ENCODE results near the gene SYT3. TPM values are rescaled to one million over a fixed set of nuclear protein-coding genes. Genes with fewer than 3 reads are reported as not detected.
"Not testable (repeated sequence)": the region's sequence is repeated elsewhere in the genome, so short reads cannot be mapped to it uniquely, and the experiment has no call there.

The SYT3 gene
- total and polyA plus RNA-seq, 2 of the 13 experiments (the other 11 are each of a cell fraction or from before 2014, with no cell fraction given) = not detected

DNA sequence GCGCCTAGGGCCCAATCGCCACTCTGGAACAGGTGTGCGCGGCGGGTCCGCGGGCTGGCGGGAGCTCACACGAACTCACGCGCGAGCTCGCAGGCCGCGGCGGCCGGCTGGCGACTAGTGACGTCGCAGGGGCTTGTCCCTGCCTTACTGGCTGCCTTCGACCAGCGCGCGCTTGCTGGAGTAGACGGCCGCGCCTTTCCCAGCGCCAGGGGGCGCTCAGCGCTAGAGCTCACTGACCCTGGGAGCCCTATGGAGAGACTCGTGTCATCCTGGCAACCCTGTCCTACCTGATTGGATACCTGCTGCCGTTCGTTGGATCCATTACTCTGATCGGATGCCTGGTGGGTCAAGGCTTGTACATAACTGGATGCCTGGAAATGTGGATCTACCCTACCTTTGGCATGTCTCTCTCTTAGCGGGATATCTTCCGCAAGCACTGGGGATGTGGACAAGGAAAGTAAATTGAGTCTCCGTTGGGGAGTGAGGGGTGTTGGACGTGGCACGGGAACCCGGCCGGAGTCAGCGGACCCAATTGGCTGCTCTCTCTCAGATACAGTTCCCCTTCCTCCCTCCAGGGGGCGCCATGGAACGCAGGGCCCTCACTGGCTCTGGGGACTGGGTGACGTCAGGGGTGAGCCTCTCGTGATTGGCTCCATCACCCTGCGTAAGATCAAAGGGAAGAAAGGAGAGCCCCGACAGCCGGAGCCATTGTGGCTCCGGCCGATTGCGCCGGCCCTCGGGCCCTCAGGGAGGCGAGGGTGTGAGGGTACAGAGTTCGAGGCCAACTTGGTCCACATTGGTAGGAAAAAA lies 35.2 kb downstream of the SYT3 start:
- H2AFZ ChIP-seq (ENCODE audit: low read length); H3K27ac ChIP-seq (ENCODE audit: extremely low read length, insufficient read depth, low read length); H3K79me2 ChIP-seq (ENCODE audit: insufficient read depth, low read length); H4K20me1 ChIP-seq (ENCODE audit: insufficient read depth, low read length); FAIRE-seq; H3K9me3 ChIP-seq (ENCODE audit: low read length); BruUV-seq (replicated peaks); H3K4me3 ChIP-seq (replicated peaks in 1 of 3; ENCODE audit: insufficient read depth in 1 of 3, low read depth in 2 of 3, low read length in 3 of 3); H3K9ac ChIP-seq (ENCODE audit: insufficient read depth, low read depth, low read length); intact Hi-C loops (cut with micrococcal nuclease; ENCODE audit: unreplicated experiment); DNase-seq (ENCODE audit: low spot score); H3K4me1 ChIP-seq (ENCODE audit: insufficient read depth, low read length); H3K4me2 ChIP-seq (ENCODE audit: low read depth, low read length); POLR2A ChIA-PET; CTCF ChIA-PET (ENCODE audit: low intra/inter-chr PET ratio, low total read pairs); H3K36me3 ChIP-seq (replicated peaks in 1 of 2; ENCODE audit: control insufficient read depth in 1 of 2, insufficient read depth in 2 of 2, low read length in 2 of 2): not testable (repeated sequence)
- H3K27me3 ChIP-seq (ENCODE audit: control insufficient read depth in 1 of 2, insufficient read depth in 2 of 2, low read length in 2 of 2) = peaks cover 1 to 17% of the 10 kb centered on the region in 2 experiments; a peak in 2 of 5 replicates
- 85% methylated on average over 34 of the region's 56 CpGs for WGBS (ENCODE audit: low lambda C conversion rate)
- in situ Hi-C loops (cut with HindIII; ENCODE audit: extremely low pct_ligation_motif_present, low pct_unique_long_range_greater_than_20kb) = loop anchor here (10.0 kb wide), 1 partner anchor 180 kb away; no protein-coding TSS in a partner anchor
- ATAC-seq = peak; percentile 50; the same call in 2 of the 3 replicates
- TF ChIP-seq, protein P1, sequence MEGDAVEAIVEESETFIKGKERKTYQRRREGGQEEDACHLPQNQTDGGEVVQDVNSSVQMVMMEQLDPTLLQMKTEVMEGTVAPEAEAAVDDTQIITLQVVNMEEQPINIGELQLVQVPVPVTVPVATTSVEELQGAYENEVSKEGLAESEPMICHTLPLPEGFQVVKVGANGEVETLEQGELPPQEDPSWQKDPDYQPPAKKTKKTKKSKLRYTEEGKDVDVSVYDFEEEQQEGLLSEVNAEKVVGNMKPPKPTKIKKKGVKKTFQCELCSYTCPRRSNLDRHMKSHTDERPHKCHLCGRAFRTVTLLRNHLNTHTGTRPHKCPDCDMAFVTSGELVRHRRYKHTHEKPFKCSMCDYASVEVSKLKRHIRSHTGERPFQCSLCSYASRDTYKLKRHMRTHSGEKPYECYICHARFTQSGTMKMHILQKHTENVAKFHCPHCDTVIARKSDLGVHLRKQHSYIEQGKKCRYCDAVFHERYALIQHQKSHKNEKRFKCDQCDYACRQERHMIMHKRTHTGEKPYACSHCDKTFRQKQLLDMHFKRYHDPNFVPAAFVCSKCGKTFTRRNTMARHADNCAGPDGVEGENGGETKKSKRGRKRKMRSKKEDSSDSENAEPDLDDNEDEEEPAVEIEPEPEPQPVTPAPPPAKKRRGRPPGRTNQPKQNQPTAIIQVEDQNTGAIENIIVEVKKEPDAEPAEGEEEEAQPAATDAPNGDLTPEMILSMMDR (CRISPR knock-in tag; IDR thresholded peaks at IDR 0.05) = 0 out of 2 replicates have a peak, but pooled peaks have one; percentile 22
- TF ChIP-seq NFYC (CRISPR knock-in tag; IDR thresholded peaks at IDR 0.05) (peak; percentile 27; the same call in 1 of the 2 replicates), NFYB (CRISPR knock-in tag; IDR thresholded peaks at IDR 0.05) (0 out of 2 replicates have a peak, but pooled peaks have one; percentile 15)

DNA sequence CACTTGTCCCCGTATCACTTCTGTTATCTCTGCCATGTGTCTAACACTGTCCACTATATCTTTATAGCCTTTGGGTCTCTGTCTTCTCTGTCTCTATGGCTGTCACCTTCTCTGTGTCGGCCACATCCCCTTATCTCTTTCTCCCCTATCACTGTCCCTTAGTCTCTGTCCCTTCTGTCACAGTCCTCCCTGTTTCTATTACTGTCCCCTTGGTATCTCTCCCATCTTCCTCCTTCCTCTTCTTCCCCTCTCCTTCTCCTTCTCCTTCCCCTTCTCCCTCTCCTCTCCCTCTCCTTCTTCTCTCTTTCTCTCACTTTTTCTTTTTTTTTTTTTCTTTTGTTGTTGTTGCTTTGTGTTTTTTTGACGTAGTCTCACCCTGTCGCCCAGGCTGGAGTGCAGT lies 36.7 kb downstream of the SYT3 start:
- ChIA-PET CTCF (ENCODE audit: low intra/inter-chr PET ratio, low total read pairs) (no interaction called here), POLR2A (no interaction called here)
- no peaks in the 10 kb centered on the region for H3K4me1 ChIP-seq (ENCODE audit: insufficient read depth, low read length)
- H3K9ac ChIP-seq (ENCODE audit: insufficient read depth, low read depth, low read length) = no peak overlapping the region
- TF ChIP-seq ZNF24 (IDR thresholded peaks at IDR 0.05) = no peak
- TF ChIP-seq, protein P2, sequence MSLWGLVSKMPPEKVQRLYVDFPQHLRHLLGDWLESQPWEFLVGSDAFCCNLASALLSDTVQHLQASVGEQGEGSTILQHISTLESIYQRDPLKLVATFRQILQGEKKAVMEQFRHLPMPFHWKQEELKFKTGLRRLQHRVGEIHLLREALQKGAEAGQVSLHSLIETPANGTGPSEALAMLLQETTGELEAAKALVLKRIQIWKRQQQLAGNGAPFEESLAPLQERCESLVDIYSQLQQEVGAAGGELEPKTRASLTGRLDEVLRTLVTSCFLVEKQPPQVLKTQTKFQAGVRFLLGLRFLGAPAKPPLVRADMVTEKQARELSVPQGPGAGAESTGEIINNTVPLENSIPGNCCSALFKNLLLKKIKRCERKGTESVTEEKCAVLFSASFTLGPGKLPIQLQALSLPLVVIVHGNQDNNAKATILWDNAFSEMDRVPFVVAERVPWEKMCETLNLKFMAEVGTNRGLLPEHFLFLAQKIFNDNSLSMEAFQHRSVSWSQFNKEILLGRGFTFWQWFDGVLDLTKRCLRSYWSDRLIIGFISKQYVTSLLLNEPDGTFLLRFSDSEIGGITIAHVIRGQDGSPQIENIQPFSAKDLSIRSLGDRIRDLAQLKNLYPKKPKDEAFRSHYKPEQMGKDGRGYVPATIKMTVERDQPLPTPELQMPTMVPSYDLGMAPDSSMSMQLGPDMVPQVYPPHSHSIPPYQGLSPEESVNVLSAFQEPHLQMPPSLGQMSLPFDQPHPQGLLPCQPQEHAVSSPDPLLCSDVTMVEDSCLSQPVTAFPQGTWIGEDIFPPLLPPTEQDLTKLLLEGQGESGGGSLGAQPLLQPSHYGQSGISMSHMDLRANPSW (CRISPR knock-in tag; IDR thresholded peaks at IDR 0.05; ENCODE audit: borderline replicate concordance) = no peak
- FAIRE-seq (no peak), ATAC-seq (no peak), DNase-seq (ENCODE audit: low spot score) (no peak)
- peaks cover 1 to 22% of the 10 kb centered on the region in 2 experiments; a peak in 2 of 5 replicates for H3K27me3 ChIP-seq (ENCODE audit: control insufficient read depth in 1 of 2, insufficient read depth in 2 of 2, low read length in 2 of 2)
- no TSS peak for BruUV-seq (replicated peaks)
- no peak overlapping the region for H3K4me3 ChIP-seq (replicated peaks in 1 of 3; ENCODE audit: insufficient read depth in 1 of 3, low read depth in 2 of 3, low read length in 3 of 3)
- H2AFZ ChIP-seq (ENCODE audit: low read length) = no peak overlapping the region
- no peak overlapping the region for H3K27ac ChIP-seq (ENCODE audit: extremely low read length, insufficient read depth, low read length)
- no peak overlapping the region for H3K4me2 ChIP-seq (ENCODE audit: low read depth, low read length)
- in situ Hi-C loops (cut with HindIII; ENCODE audit: extremely low pct_ligation_motif_present, low pct_unique_long_range_greater_than_20kb) (loop anchor here (10.0 kb wide), 1 partner anchor 182 kb away; no protein-coding TSS in a partner anchor), intact Hi-C loops (cut with micrococcal nuclease; ENCODE audit: unreplicated experiment) (no loop called here)
- H3K36me3 ChIP-seq (replicated peaks in 1 of 2; ENCODE audit: control insufficient read depth in 1 of 2, insufficient read depth in 2 of 2, low read length in 2 of 2) = no peaks in the 10 kb centered on the region
- no peaks in the 10 kb centered on the region for H3K79me2 ChIP-seq (ENCODE audit: insufficient read depth, low read length)
- no peaks in the 10 kb centered on the region for H4K20me1 ChIP-seq (ENCODE audit: insufficient read depth, low read length)
- 14% methylated on average over 4 of the region's 4 CpGs for WGBS (ENCODE audit: low lambda C conversion rate)
- no peaks in the 10 kb centered on the region for H3K9me3 ChIP-seq (ENCODE audit: low read length)

Measured in HepG2 (cell line).